Progenitor cell of endocrine pancreas (in vitro differentiated cells): ENCODE data around the gene MORC3. TPM values are rescaled to one million over a fixed set of nuclear protein-coding genes. Genes with fewer than 3 reads are reported as not detected.

Experiments used
- DNase-seq: peaks from one replicate; pipeline ENCODE4 v3.0.0; 2021; ENCODE audit warnings: low spot score; ENCODE audit not compliant: unreplicated experiment
- H3K27ac Mint-ChIP-seq: 2 replicates; pipeline ENCODE4 v1.8.0; 2021; ENCODE audit warnings: mild to moderate bottlenecking, moderate library complexity, mixed read lengths
- H3K27me3 Mint-ChIP-seq: 2 replicates; pipeline ENCODE4 v1.8.0; 2021; ENCODE audit warnings: mixed read lengths
- H3K36me3 Mint-ChIP-seq: 2 replicates; pipeline ENCODE4 v1.8.0; 2022; ENCODE audit warnings: mixed read lengths; ENCODE audit not compliant: insufficient read depth
- H3K4me1 Mint-ChIP-seq: 2 replicates; pipeline ENCODE4 v1.8.0; 2021; ENCODE audit warnings: low read depth, mixed read lengths
- H3K4me3 Mint-ChIP-seq: 2 replicates; pipeline ENCODE4 v1.8.0; 2021; ENCODE audit warnings: low read depth, mild to moderate bottlenecking, moderate library complexity, mixed read lengths
- H3K9me3 Mint-ChIP-seq: 2 replicates; pipeline ENCODE4 v1.8.0; 2021; ENCODE audit warnings: low read depth, mixed read lengths
- CTCF ChIP-seq: fragments of 200-600 bp; sonication (generic); IDR thresholded peaks from one replicate; pipeline ENCODE4 v1.5.0; 2021; ENCODE audit warnings: antibody characterized with exemption, mild to moderate bottlenecking; ENCODE audit not compliant: unreplicated experiment
- total RNA-seq: library from RNA; stranded (reverse); gene quantifications from 2 replicates; pipeline ENCODE4 v1.2.1, GENCODE V29; 2021

MORC3 gene
- total RNA-seq, 1 donor from 2014 or later = 33.7 TPM

GRCh38 chr21:36288651-36289243 lies 31.2 kb upstream of the MORC3 start:
- Mint-ChIP-seq H3K4me1 (no peaks in the 10 kb centered on the region), H3K4me3 (no peak overlapping the region), H3K36me3 (peaks cover 22% of the 10 kb centered on the region), H3K27me3 (no peaks in the 10 kb centered on the region), H3K27ac (no peak overlapping the region), H3K9me3 (no peaks in the 10 kb centered on the region)
- no peak for DNase-seq
- no peak for TF ChIP-seq CTCF

GRCh38 chr21:36291509-36291908 lies 28.5 kb upstream of the MORC3 start:
- Mint-ChIP-seq H3K9me3 (no peaks in the 10 kb centered on the region), H3K4me1 (no peaks in the 10 kb centered on the region), H3K36me3 (peaks cover 24% of the 10 kb centered on the region), H3K4me3 (no peak overlapping the region), H3K27me3 (no peaks in the 10 kb centered on the region), H3K27ac (no peak overlapping the region)
- DNase-seq = no peak
- TF ChIP-seq CTCF = no peak

- Mint-ChIP-seq H3K4me3 (no peak overlapping the region), H3K9me3 (no peaks in the 10 kb centered on the region), H3K27me3 (no peaks in the 10 kb centered on the region), H3K27ac (no peak overlapping the region), H3K4me1 (no peaks in the 10 kb centered on the region), H3K36me3 (peaks cover 12% of the 10 kb centered on the region)
- TF ChIP-seq CTCF = no peak
- DNase-seq = no peak
These were observed 22.5 kb upstream of the MORC3 start for GRCh38 chr21:36297406-36297937.

GRCh38 chr21:36297938-36298572 lies 21.9 kb upstream of the MORC3 start:
- peak overlapping the region; percentile 76 for H3K27ac Mint-ChIP-seq
- H3K36me3 Mint-ChIP-seq = peaks cover 12% of the 10 kb centered on the region

More at GRCh38 chr21:36297938-36298572, 21.9 kb upstream of the MORC3 start:
- H3K4me1 Mint-ChIP-seq = no peaks in the 10 kb centered on the region
- H3K9me3 Mint-ChIP-seq = no peaks in the 10 kb centered on the region
- no peak for DNase-seq
- no peaks in the 10 kb centered on the region for H3K27me3 Mint-ChIP-seq
- no peak overlapping the region for H3K4me3 Mint-ChIP-seq
- no peak for TF ChIP-seq CTCF
